ENCODE results near the gene MTHFSD.

The MTHFSD gene

DNA sequence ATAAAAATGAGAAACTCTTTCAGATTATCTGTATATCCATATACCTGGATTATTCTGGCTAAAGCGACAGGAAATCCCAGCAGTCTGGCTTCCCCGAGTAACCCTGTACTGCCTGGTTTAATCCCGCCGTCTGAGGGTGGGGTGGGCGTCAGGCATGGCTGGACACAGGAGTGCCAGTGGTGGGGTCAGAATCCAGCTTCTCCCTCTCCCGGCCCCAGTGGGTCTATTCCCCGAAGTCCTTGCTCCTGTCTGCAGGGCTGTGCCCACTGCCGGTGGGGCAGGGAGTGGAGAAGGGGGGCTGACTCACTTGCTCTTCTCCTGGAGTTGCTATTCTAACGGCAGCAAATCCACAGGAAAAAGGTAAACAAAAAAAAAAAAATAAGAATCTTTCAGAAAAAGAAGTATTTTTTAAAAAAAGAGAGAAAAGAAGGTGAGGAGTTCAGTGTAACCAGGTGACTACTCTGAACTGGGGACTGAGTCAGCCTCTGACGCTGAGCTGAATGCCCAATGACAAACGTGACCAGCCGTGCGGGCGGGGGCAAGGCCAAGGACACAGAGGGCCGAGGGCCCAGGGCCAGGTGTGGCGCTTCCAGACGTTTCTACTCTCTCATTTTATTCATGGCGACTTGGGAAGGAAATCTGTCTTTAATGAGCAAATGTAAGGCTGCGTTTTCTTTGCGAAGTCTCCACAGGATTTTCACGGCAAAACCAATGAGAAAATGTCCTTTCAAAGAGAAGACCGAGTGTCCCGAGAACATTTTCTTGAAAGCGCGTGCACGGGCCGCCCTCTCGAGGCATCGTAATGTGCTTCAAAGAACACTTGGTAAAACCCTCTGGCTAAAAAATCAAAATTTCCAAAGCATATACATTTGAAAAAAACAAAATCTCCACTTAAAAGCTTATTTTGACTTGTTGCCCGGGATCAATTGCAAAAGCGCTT, 24.5 kb downstream of the MTHFSD start:
- no peaks in the 10 kb centered on the region for H3K4me1 ChIP-seq (ENCODE audit: insufficient read depth, poor library complexity, severe bottlenecking)
- no peaks in the 10 kb centered on the region for H3K9me3 ChIP-seq (ENCODE audit: severe bottlenecking)
- no peaks in the 10 kb centered on the region for H3K27me3 ChIP-seq (ENCODE audit: insufficient read depth, poor library complexity, severe bottlenecking)
- H3K4me3 ChIP-seq (ENCODE audit: severe bottlenecking): no peak overlapping the region
- no peak for ATAC-seq (ENCODE audit: low read depth)
- no peaks in the 10 kb centered on the region; the same call in 1 of the 2 replicates for H3K36me3 ChIP-seq (ENCODE audit: low read depth)
- TF ChIP-seq CTCF (IDR thresholded peaks at IDR 0.05; ENCODE audit: poor library complexity, severe bottlenecking): no peak
- DNase-seq (ENCODE audit: low spot score): no peak
- no peak overlapping the region for H3K27ac ChIP-seq (ENCODE audit: poor library complexity, severe bottlenecking)

DNA sequence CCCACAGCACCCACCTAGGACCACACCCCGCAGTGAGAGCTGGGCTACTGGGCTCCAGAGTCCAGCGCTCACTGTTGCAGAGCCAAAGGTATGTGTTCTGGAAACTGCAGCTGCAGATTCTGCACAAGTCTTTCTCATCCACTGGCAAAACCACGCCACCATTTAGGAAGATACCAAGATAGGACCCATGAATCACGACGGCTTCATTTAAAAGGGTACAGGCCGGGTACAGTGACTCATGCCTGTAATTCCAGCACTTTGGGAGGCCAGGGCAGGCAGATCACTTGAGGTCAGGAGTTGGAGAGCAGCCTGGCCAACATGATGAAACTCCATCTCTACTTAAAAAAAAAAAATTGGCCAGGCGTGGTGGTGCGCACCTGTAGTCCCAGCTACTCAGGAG, 25.9 kb downstream of the MTHFSD start:
- Histone ChIP-seq H3K9me3 (ENCODE audit: severe bottlenecking) (no peaks in the 10 kb centered on the region), H3K27me3 (ENCODE audit: insufficient read depth, poor library complexity, severe bottlenecking) (peaks cover 12% of the 10 kb centered on the region), H3K4me3 (ENCODE audit: severe bottlenecking) (no peak overlapping the region), H3K36me3 (ENCODE audit: low read depth) (no peaks in the 10 kb centered on the region; the same call in 1 of the 2 replicates), H3K27ac (ENCODE audit: poor library complexity, severe bottlenecking) (no peak overlapping the region), H3K4me1 (ENCODE audit: insufficient read depth, poor library complexity, severe bottlenecking) (no peaks in the 10 kb centered on the region)
- TF ChIP-seq CTCF (IDR thresholded peaks at IDR 0.05; ENCODE audit: poor library complexity, severe bottlenecking): no peak
- no peak for ATAC-seq (ENCODE audit: low read depth)
- no peak for DNase-seq (ENCODE audit: low spot score)

DNA sequence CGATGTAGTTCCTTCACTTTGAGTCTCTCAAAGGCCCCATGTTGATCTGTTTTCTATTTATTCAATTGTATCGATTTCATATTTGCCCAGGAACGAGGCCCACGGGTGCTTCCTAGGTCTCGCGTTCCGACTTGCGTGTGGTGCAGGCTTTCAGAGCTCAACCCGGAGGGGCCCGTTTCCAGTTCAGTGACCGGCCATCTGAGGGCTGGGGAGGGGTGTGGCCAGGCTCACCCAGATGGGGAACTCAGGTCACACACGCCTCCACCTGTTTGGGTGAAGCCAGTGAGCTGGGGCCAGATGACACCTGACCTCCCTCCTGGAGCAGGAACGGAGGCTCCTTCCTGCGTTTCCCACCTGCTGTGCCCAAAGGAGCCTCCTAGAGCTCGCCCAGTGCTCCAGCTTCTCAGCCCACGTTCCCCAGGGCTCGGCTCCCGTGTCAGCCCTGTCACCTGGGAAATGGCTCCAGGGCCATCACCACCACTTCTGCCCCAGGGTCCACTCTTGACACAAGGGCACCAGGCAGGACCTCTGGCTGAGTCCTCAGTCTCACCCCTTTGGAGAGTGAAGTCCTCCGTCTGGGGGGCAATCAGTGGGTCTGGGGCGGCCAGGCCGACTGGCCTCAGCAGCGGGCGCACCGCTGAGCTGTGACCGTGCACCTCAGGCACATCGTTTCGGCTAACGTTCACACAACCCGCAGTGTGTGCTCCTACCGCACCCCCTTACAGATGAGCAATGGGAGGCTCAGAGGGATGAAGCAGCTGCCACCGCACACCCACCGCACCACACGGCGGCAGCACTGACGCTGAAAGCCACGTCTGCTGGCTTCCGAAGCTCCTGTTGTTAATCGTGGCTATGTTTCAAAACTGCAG, 26.7 kb downstream of the MTHFSD start:
- H3K4me3 ChIP-seq (ENCODE audit: severe bottlenecking): no peak overlapping the region
- H3K27me3 ChIP-seq (ENCODE audit: insufficient read depth, poor library complexity, severe bottlenecking): peaks cover 21% of the 10 kb centered on the region
- DNase-seq (ENCODE audit: low spot score): no peak
- no peaks in the 10 kb centered on the region for H3K4me1 ChIP-seq (ENCODE audit: insufficient read depth, poor library complexity, severe bottlenecking)
- no peaks in the 10 kb centered on the region for H3K36me3 ChIP-seq (ENCODE audit: low read depth)
- H3K9me3 ChIP-seq (ENCODE audit: severe bottlenecking): no peaks in the 10 kb centered on the region
- H3K27ac ChIP-seq (ENCODE audit: poor library complexity, severe bottlenecking): no peak overlapping the region
- no peak for TF ChIP-seq CTCF (IDR thresholded peaks at IDR 0.05; ENCODE audit: poor library complexity, severe bottlenecking)
- no peak for ATAC-seq (ENCODE audit: low read depth)

- DNase-seq (ENCODE audit: low spot score) (no peak), ATAC-seq (ENCODE audit: low read depth) (no peak)
- H3K4me1 ChIP-seq (ENCODE audit: insufficient read depth, poor library complexity, severe bottlenecking): no peaks in the 10 kb centered on the region
- no peak for TF ChIP-seq CTCF (IDR thresholded peaks at IDR 0.05; ENCODE audit: poor library complexity, severe bottlenecking)
- H3K4me3 ChIP-seq (ENCODE audit: severe bottlenecking): no peak overlapping the region
- no peaks in the 10 kb centered on the region for H3K9me3 ChIP-seq (ENCODE audit: severe bottlenecking)
- no peaks in the 10 kb centered on the region for H3K36me3 ChIP-seq (ENCODE audit: low read depth)
- peaks cover 25% of the 10 kb centered on the region for H3K27me3 ChIP-seq (ENCODE audit: insufficient read depth, poor library complexity, severe bottlenecking)
- no peak overlapping the region for H3K27ac ChIP-seq (ENCODE audit: poor library complexity, severe bottlenecking)
These were observed 27.7 kb downstream of the MTHFSD start for GRCh38 chr16:86527366-86527765.
